ENCODE measurements around the gene MRPL3.
"Not testable (repeated sequence)": the region's sequence is repeated elsewhere in the genome, so short reads cannot be mapped to it uniquely, and the experiment has no call there.

The MRPL3 gene

GRCh38 chr3:131491775-131492174 lies 11.0 kb downstream of the MRPL3 start:
- no peak for DNase-seq

- DNase-seq = no peak
Measured at GRCh38 chr3:131491084-131491483, 11.7 kb downstream of the MRPL3 start.

DNA sequence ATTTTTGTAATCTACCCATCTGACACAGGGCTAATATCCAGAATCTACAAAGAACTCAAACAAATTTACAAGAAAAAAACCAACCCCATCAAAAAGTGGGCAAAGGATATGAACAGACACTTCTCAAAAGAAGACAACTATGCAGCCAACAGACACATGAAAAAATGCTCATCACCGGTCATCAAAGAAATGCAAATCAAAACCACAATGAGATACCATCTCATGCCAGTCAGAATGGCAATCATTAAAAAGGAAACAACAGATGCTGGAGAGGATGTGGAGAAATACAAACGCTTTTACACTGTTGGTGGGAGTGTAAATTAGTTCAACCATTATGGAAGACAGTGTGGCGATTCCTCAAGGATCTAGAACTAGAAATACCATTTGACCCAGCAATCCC lies 16.2 kb downstream of the MRPL3 start:
- not testable (repeated sequence) for DNase-seq

DNA sequence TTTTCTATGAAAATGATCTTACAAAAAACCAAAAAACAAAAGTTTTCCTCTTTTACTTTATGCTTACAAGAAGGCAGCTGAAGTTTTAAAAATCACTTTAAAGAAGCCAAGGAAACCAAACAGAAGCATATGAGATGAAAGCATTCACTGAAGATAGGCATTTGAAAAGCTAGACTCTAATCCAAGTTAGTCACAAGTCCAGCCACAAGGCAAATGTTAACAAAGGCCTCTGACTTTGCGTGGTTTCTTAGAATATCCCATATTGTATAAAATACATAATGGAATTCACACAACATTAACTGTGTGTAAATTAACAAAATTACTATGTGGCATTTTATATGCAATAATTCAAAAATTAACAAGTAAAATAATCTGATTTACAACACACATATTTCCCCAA lies 17.7 kb downstream of the MRPL3 start:
- no peak for DNase-seq

DNA sequence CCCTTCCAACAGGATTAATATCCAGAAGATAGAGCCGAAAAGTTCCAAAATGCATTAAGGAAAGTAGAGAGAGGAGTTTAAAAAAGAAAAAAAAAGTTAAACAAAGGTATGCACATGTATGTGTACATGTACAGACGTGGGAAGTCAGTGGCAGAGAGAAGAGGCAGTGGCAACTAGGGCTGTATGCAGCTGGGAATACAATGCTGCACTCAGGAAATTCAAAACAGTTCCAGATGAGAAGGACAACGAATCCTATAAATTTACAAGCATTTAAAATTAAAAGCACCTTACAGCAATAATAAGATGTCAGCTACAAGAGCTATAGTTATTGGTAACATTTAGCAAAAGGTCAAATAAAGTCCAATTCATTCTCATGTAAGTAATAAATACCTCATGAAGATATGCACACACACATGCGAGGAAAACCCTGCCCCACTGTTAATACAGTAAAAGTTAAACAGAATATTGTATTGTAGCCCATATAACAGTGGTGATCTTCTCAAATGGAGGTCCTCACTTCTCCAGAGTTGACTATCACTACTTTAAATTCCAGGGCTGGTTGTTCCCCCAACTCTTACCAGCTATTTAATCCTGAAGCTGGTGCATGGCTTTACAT lies 18.2 kb downstream of the MRPL3 start:
- DNase-seq = no peak

GRCh38 chr3:131480116-131480515 lies 22.7 kb downstream of the MRPL3 start:
- DNase-seq = no peak

DNA sequence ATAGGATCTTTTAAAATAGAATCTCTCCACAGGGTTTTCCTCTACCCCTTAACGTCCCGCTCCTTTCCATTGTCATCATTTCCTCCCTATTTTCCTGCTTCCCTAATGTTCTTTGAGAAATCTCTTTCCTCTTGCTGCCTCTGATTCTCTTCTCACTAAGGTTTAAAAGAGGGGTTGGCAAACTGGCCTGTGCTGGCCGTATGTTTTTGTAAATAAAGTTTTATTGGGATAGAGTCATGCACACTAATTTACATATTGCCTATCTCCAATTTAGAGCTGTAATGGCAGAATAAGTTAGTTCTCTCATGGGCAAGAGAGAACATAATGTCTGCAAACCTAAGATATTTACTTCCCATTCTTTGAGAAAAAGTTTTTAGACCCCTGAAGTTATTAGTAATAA lies 25.0 kb downstream of the MRPL3 start:
- DNase-seq = no peak

DNA sequence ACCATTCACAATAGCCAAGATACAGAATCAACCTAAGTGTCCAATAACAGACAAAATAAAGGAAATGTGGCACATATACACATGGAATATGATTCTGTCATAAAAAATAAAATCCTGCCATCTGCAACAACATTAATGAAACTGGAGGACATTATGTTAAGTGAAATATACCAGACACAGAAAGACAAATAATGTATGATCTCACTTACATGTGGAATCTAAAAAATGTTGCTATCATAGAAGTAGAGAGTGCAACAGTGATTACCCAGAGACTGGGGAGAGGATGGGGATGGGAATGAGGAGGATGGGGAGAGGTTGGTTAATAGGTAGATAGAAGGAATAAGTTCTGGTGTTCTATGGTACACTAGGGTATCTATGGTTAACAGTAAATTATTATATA lies 28.7 kb downstream of the MRPL3 start:
- DNase-seq = no peak

DNA sequence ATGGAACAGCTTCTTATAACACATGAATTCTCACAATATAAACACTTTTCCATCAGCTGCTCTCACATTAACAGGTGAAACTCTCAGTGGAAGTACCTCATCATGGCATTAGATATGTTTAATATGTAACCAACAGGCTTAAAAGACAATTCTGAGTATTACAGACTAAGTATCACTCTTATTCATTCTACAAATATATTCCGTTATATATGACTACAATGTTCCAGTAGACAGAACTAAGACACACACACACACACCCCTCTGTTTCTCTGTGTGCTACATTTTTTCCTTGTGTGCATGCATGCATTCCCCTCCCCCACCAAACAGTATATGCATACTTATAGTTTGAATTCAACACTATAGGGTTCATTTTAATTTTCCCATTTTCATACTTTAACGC lies 32.4 kb downstream of the MRPL3 start:
- no peak for DNase-seq

DNA sequence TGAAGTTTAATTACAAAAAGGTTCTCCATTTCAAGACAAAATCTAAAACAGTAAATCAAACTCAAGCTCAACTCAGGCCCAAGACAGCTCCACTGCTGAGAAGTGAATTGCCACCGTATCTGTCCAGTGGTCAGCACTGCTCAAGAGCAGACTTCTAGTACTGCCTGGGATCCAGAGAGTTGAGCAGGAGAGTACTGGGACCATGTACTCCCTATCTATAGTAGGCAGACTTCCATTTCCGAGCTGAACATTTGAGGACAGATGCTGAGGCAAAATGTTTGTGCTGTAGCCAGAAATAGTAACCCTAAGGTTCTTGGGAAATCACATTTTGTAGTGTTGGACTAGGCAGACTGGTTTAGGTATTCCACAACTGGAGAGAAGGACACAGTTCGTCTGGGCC lies 44.1 kb downstream of the MRPL3 start:
- DNase-seq = no peak

DNA sequence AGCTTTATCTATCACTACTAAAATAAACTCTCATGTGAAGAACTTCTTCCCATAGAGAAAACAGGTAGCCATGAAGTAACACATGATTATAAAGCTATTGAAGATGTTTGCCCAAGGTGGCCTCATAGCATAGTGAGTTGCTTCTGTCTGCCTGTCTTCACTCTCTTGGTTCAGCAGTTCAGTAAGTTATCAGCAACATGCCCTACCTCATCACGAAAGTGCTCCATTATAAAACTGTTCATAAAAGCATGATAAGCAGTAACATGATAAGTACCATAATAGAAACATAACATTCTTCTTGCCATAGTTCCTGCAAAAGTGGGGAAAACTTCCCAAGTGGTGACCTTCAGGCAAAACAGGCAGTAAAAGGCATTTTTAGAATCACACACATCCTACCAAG lies 45.6 kb downstream of the MRPL3 start:
- no peak for DNase-seq

DNA sequence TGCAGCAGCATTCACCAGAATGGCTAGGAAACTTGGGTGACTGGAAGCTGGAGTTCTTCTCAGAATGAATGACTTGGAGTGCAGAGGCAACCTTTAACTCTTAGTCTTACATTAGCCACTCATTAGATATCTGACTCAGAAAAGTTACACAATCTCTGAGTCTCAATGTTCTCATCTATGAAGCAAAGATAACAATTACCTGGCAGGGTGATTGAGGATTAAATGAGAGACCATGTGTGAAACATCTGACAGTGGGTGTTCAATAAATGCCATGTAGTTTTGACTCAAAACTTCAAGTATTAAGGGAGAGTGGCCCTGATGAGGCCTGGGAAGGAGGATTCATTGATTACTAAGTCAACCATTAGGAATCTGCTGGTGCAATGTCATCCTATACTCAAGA lies 48.3 kb downstream of the MRPL3 start:
- DNase-seq = no peak

DNA sequence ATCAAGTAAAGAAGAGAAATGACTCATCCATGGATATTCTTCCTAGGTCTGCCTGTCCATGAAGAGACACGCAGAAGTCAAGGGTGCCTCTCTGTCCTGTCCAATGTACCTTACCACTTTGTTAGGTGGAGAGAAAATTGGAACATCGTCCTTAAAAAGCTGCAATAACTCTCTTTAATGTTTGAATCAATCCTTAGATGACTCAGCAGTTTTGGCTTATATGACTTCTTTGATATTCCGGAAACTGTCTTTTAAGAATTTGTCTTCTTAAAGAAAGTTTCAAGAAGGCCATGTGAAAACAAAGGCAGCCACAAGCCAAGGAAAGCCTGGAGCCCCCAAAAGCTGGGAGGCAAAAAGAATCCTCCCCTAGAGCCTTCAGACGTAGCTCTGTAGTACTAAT lies 49.2 kb downstream of the MRPL3 start:
- no peak for DNase-seq

- DNase-seq = no peak
Measured at GRCh38 chr3:131447349-131447748, 55.4 kb downstream of the MRPL3 start.

GRCh38 chr3:131444180-131444579 lies 58.6 kb downstream of the MRPL3 start:
- no peak for DNase-seq

DNA sequence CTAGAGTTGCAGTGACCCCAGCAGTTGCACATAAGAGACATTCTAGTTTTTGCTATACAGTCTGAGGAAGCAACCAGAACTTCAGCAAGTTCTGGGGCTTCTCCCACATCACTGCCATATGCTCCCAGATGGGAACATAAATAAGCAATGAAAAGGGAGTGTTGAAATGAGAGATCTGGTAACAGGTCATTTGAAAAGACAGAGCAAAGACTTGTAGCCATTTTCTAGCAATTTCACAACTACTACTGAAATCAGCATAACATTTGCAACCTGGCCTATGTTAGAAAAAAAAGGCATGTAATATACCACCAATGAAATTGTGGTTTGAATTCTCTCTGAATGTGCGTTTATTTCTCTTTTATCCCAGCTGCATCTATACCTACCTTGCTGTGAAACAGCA lies 63.7 kb downstream of the MRPL3 start:
- no peak for DNase-seq

- no peak for DNase-seq
Measured at GRCh38 chr3:131435000-131435399, 67.8 kb downstream of the MRPL3 start.

- no peak for DNase-seq
Measured at GRCh38 chr3:131432441-131432840, 70.3 kb downstream of the MRPL3 start.

DNA sequence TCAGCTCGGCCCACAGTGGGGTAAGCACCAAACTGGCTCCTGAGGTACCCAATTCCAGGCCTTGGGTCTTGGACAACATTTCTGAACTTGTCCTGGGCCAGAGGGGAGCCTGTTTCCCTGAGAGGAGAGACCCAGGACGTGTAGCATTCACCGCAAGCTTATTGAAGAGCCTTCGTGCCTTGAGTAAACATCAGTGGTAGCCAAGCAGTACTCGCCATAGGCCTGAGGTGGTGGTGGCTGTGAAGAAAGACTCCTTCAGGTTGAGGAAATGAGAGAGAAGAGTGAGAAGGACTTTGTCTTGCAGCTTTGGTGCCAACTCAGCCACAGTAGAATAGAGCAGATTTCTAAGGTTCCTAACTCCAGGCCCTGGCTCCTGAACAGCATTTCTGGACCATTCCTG lies 71.0 kb downstream of the MRPL3 start:
- no peak for DNase-seq

GRCh38 chr3:131427226-131427625 lies 75.5 kb downstream of the MRPL3 start:
- DNase-seq = no peak

GRCh38 chr3:131421957-131422498 lies 80.7 kb downstream of the MRPL3 start:
- no peak for DNase-seq

GRCh38 chr3:131421301-131421700 lies 81.5 kb downstream of the MRPL3 start:
- DNase-seq = no peak

DNA sequence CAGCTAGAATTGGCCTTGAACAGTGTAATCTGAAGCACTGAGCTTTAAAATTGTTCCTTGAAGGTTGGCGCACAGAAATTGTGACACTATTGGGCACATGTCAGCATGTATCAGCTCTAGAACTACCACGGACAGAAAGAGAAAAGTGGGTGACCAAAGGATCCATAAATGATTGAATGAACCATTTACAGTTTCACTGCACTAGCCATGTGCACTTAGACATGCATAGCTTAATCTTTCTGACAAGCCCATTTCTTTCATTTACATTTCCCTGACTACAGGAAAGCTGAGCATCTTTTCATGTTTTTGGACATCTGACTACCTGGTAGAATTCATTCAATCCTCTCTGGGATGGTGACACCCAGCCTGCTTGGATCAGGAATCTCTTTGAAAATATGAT lies 85.0 kb downstream of the MRPL3 start:
- no peak for DNase-seq

All from effector CD4-positive, alpha-beta T cell (primary cell).